ELF-1 (cell line): ENCODE results near the gene RSPO4.

Experiments
- DNase-seq: peaks from one replicate; pipeline ENCODE4 v3.0.0-alpha.2; 2016; ENCODE audit warnings: low read depth, low spot score

Gene RSPO4

DNA sequence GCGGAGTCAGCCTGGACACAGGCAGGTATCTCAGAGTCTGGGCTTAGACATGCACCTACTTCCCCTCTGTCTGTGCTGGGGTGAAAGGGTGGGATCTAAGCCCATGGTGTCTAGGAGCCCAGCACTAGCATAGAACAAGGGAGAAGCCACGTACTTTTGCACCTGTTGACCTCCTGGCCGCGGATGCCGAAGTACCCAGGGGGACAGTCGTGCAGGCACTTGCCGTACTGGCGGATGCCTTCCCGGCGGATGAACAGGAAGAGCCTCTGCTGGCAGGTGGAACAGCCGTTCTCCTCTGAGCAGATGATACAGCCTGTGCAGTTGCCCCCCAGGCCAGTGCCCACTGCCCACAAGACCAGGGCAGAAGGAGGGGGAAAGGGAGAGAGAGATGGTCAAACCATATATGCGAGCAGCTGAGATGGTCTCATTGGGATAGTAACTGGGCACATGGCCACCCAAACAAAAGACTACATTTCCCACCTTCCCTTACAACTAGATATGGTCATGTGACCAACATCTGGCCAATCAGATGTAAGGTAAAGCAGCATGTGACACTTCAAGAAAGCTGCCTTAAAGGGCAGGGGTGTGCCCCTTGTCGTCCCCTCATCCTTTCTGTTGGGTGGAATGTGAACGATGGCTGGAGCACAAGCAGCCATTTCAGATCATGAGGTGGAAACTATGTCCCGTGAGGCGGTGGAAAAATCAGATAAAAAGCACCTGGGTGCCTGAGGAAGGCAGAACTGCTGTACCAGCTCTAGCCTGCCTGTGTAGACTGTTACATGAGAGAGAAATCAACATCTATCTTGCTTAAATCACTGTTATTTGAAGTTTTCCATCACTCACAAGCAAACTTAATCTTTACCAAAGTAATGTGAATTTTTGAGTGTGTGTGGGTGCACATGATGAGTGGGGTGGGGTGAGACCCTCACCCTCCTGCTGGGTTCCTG, 34.0 kb downstream of the RSPO4 start:
- DNase-seq = peak; percentile 25

DNA sequence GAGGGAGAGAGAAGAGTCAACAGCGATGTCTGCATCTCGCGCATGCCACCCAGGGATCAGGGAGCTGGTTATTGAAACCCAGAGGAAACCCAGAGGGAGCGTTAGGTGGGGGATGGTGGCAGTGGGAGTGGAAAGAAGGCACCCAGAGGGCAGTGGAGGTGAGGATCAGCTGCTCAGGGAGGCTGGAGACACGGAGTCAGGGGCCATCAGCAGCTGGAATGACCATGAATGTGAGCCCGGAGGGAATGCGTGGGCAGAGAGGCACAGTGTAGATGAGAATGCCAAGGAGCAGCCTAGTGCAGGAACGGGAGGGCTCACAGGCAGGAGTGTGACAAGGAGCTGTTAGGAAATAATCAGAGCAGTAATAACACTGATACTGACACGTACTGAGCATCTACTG, 36.2 kb downstream of the RSPO4 start:
- no peak for DNase-seq

DNA sequence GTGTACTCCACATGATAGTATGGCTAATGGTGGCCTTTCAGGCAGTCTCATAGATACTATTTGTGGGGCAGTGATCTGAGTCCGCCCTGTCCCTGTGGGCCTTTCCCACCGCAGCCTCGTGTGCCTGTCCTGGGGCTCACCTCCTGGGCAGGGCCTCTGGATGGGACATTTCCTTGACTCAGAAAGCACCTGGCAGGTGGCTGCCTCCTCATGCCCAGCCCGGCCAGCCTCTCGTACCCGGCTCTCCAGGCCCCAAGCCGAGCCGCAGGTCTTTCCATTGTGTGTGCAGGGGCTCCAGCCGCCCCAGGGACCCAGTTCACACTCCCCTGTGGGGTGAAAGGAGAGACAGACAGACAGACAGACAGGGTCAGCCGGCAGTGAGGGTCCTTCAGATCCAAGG, 38.3 kb downstream of the RSPO4 start:
- no peak for DNase-seq

DNA sequence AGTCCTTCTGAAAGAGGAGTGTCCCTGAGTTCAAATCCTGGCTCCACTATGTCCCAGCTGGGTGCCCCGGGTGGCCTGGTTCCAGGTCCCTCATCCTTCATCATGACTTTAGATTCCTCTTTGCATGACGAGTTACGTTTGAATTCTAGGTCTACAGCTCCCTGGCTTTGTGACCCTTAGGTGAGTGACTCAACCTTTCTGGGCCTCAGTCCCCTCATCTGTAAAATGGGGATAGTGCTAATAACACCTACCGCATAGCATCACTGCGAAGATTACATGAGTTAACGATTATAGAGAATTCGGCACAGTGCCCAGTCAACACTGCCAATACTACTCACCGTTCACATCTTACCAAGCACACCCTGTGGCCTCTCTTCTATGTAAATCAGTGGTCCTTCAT, 39.4 kb downstream of the RSPO4 start:
- no peak for DNase-seq

DNA sequence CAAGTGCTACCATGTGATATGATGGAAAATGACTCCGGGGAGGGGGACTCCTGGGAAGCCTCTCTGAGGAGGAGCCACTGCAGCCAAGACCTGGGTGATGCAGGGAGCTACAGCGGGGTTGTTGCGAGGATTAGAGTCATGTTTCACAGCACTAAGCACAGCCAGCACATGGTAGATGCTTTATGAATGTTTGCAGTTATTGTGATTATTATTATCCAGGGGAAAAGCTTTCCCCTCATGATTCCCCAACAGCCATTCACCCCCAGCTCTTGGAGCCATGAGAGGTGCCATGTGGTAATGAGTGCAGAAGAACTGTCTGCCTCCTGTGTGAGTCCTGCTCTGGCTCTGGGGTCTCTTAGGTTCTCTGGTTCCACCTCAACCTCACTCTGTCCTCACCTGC, 39.9 kb downstream of the RSPO4 start:
- DNase-seq = no peak

DNA sequence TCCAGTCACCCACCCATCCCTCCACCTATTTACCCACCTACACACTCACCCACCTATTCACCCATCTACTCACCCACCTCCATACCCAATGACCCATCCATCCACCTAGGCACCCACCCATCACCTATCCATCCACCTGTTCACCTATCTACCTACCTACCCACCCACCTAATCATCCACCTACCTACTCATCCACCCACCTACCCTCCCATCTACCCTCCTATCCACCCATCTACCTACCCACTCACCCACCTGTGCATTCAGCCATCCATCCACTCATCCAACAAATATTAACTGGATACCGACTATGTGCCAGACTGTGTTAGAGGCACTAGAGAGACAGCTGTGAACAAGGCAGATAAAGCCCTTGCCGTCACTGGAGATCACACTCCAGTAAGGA, 40.3 kb downstream of the RSPO4 start:
- no peak for DNase-seq

DNA sequence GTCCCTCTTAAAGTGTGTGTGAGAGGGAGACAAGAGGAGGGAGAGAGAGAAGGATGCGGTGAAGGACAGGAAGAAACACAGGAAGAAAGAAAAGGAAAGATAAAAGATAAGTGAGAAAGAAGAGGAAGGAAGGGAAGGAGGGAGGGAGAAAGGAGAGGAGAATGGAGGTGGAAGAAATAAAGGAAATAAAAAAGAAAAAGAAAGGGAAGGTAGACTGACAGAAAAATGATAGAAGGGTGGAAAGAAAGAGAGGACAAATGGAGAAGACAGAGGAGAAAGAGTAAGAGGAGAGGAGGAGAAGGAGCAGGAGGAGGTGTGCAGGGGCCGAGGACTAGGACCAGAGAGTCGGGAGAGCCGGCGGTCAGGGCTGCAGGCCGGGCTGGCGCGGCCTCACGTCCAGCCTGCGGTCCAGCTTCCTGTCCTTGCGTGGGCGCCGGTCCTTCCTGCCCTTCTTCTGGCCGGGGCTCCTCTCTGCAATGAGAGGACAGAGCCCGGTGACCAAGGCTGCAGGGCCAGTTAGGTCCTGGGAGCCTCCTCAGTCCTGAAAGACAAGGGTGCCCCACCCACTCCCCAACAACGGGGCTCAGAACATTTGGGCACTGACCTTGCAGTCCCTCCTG, 42.0 kb downstream of the RSPO4 start:
- no peak for DNase-seq

DNA sequence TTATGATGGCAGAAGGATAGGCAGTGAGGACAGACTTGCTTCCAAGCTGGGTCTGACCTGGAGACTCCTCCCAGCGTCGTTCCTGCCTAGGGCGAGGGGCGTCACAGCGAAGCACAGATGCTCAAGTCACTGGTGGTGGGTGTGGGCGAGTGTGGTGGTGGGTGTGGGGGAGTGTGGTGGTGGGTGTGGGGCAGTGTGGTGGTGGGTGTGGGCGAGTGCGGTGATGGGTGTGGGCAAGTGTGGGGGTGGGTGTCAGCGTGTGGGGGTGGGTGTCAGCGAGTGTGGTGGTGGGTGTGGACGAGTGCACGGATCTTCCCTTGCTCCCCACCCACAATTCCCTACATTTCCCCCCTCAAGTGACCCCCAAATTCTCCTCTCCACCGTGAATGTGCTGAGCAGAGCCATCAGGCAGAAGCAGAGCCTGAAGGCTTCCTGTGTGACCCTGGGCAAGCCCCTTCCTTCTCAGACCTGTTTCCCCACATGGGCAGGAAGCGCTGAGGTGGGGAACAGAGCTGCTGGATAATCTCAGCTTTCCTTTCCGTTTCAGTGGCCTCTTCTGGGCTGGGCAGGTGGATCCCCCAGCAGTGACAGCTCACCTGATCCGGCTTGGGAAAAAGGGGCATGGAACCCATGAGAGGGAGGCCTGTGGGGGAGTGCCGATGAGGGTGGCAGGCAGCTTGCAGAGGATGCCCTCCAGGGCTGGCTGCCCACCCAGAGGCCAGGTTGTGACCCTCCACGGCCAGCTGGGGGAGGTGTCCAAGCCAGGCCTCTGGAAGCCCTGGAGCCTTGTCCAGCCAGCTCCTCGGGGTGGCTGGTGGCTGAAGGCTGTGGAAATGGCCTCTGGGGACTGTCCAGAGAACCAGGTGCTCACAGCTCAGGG, 42.9 kb downstream of the RSPO4 start:
- DNase-seq = no peak

DNA sequence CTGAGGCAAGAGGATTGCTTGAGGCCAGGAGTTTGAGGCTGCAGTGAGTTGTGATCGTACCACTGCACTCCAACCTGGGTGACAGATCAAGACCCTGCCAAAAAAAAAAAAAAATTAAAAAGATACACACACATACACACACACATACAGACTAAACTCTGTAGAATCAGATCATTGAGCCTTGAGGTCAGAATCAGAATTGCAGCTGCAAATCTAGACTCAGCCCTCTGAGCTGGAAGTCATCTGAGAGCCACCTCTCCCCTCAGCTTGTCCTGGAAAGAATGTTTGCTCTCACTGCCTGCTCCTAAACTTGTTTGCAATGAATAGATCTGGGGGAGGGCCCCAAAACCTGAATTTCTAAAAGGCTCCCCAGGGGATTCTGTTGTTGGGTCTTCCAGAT, 44.6 kb downstream of the RSPO4 start:
- no peak for DNase-seq

DNA sequence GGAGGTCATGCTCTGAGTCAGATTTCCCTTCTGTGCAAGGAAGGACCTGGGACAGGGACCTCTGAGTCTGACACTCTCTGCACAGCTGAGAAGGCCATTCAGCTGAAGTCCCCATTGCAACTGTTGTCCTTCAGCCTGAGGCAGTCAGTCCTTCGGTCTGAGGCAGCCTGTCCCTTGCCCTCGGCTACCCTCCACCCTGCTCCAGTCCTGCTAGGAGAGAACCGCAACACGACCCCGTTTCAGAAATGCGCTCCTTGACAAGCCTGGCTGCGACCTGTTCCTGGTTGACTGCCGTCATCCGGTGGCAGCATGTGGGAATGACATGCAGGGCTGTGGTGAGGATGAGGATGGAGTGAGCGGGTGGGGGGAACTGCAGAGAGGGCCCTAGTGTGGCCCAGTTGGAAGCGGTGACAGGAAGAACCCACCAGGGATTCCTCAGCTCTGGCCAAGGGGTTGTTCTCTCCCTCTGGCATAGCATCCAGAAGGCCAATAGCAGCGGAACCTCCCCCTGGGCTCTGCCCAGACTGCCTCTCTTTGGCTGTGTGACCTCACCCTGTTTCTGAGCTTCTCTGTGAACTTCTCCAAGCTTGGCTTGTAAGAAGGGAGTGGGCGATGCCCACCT, 45.7 kb downstream of the RSPO4 start:
- peak; percentile 88 for DNase-seq

DNA sequence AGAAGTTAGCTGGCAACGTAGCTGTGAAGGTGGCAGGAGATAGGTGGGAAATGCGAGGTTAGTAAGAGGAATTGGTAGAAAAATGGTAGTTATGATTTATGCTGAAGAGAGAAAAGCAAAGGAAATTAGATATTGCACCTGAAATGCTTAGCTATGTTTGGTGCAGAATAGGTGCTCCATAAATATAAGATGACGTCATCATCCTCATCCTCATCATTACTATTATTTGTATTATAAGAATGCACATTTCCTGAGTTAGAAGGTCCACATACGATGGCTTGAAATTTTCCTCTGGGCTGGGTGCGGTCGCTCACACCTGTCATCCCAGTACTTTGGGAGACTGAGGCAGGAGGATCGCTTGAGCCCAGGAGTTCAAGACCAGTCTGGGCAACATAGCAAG, 46.5 kb downstream of the RSPO4 start:
- DNase-seq = no peak

DNA sequence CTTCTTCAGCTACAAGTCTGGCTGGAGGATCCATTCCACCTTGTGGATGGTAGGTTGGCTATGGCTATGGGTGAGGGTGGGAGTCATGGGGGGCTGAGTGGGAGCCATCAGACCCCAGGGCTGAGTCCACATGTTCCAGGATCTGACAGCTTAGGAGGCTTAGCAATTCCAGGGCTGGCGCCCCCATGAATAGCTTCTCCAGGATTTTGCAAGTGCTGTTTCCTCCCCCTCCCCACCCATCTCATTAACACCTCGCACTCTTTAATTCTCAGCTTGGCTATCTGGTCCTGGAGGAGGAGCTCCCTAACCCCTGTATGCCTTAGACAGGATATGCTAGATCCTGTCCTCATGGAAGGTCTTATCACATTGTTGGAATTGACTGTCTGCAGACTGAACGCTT, 47.0 kb downstream of the RSPO4 start:
- DNase-seq = no peak

DNA sequence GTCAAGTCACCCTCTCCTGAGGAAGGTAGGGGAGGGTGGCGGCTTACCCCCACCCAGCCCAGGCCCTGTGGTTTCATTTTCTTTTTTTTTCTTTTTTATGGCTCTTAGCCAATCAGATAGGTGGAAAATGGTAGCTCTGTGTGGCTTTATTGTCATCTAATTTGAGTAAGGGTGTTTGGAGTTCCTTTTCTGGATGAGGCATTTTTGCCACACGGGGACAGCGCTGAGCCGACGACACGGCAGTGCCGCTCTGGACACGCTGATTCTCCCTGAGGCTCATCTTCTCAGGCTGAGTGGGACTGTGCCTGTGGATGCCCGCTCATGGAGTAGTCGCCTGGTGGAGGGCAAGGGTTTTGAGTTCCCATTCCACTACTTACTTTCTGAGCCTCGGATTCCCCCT, 48.4 kb downstream of the RSPO4 start:
- DNase-seq = no peak

DNA sequence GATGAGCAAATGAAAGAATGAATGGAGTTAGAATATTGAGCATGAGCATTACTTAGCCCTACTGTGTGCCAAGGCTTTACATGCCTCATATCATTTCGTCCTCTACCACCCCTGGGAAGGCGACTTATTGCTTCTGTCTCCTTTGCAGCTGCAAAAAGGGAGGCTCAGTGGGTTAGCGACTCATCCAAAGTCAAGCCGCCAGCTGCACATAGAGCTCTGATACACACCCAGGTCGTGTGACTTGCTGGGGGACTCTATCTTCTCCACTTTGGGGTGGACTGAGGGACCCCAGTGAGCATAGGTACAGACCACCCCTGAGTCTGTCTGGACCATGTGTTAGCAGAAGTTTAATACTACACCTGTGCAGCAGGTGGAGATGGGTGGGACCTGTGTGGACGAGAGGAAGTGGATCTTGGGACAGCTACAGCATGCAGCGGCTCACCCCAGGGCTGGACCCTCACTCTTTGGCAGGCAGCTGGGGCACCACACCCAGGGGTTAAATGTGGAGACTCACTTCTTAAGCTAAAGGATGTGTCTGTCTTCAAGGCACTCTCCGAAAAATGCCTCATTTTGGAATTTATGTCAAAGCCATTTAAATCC, 49.8 kb downstream of the RSPO4 start:
- no peak for DNase-seq

DNA sequence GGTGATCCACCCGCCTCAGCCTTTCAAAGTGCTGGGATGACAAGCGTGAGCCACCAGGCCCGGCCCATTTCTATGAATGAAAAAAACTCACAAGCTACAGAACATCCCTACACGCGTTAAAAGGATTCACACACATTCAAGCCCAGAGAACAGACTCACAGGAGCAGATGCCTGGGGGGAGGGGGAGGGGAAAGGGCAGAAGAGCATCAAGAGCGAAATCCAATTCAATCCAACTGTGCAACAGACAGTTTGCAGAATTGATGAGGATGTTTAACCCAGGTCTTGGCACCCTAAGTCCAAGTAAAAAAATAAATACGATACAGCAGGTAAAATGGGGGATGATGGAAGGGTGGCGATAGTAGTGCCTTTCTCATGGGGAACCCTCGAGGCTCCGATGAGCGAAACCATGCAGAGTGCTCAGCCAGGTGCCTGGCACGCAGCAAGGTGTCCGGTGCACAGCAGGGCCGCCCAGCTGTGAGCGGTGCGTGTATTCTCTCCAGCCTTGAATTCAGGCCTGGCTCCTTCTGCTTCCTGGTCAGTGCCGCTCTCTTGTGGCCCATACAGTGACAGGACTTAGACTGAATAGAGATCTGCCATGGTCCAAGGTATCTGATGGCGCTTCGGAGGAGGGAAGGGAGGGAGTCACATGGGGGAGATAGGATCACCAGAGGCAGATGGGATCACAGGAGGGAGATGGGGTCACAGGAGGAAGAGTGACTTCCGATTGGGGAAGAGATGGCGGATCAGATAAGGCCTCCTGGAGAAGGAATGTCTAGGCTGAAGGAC, 50.5 kb downstream of the RSPO4 start:
- DNase-seq = no peak

DNA sequence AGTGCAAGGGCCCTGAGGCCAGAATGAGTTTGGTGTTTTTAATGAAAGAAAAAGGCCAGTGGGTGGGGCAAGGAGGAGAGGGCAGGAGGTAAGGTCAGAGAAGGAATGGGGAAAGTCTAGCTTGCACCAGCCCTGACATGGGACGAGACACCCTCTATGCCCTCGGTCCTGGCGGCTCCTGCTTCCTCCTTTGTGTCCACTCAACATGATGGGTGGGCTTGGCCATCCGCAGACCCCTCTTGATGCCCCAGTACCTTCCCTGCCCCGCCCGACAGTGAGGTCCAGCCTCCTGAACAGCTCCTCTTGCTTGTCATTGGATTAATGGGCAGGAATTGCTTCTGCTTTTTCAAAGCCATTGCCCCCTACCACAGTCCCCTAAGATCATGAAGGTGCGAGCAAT, 52.4 kb downstream of the RSPO4 start:
- no peak for DNase-seq

DNA sequence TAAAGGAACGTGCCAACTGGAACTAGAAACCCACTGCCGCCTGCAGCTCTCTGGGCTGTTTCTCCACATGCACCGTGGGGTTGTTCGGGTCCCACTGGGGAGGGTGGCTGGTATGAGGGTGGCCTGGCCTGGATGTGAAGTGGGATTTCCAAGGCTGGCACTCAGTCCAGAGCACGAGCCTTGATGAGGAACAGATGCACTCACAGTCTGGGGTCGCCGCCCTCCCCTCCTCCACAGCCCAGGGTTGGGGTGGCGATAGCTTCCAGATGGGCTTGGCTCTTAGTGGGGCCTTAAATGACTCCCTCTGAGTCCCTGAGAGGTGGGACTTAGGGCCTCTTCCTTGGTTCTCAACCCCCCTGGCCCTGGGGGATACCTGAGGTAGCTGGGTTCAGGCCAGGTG, 55.3 kb downstream of the RSPO4 start:
- no peak for DNase-seq

DNA sequence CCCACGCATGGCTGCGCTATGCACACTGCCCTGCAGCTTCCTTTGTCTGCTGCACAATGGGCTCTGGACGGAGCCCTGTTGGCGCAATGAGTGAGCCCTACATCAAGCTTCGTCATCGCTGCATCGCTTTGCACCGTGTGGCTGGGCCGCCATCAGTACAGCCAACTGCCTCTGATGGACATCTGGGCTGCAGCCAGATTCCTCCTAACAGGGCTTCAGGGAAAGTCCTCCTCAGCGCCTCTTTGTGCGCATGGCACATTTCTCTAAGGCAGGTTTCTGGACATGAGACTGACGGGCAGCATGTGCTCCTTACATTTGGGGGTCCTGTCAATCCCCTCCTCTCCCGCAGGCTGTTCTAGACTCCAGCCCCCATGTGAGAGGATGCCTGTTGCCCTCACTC, 56.3 kb downstream of the RSPO4 start:
- DNase-seq = no peak

DNA sequence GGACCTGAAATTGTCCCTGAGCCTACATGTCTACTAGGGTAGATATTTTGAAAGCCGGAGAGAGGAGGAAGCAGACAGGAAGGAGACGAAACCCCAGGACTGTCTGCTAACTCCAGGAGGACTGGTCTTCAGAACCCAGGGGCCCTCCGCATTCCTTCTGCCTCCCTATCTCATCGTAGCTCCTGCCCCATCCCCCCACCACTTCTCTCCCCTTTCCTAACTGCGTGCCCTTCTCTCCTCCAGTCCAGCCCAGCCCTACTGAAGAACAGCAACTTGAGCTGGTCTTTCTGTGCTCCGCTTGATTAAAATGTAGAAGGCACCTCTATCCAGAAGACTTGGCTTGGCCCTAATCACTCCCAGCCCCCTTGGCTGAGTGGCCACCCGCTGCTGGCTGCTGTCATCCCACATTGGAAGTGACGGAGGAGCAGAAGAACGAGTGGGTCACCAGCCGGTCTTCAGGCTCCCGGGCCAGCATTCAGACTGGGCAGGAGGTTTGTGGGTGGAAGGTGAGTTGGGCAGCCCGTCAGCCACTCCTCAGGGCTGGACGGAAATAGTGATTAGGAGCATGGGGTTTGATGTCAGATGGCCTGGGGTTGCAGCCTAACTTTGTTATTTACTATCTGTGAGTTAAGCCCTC, 57.2 kb downstream of the RSPO4 start:
- peak; percentile 47 for DNase-seq

DNA sequence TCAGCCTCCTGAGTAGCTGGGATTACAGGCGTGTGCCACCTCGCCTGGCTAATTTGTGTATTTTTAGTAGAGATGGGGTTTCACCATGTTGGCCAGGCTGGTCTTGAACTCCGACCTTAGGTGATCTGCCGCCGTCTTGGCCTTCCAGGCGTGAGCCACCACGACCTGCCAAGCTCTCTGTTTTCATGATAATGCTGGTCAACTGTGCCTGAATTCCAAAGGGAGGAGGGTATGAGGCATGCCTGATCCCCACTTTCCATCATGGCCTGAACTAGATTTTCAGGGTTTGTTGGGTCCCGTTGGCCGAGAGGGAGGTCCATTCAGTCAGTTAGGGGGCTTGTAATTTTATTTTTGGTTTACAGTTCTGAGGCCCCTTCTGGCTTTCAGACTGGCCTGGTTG, 58.0 kb downstream of the RSPO4 start:
- no peak for DNase-seq
